Kidney glomerular epithelial cell (primary cell): ENCODE data around the gene CD81.

Experiments
- DNase-seq: peaks from one replicate; lab custom pipeline; 2025; lab: John Stamatoyannopoulos, UW

Gene CD81

DNA sequence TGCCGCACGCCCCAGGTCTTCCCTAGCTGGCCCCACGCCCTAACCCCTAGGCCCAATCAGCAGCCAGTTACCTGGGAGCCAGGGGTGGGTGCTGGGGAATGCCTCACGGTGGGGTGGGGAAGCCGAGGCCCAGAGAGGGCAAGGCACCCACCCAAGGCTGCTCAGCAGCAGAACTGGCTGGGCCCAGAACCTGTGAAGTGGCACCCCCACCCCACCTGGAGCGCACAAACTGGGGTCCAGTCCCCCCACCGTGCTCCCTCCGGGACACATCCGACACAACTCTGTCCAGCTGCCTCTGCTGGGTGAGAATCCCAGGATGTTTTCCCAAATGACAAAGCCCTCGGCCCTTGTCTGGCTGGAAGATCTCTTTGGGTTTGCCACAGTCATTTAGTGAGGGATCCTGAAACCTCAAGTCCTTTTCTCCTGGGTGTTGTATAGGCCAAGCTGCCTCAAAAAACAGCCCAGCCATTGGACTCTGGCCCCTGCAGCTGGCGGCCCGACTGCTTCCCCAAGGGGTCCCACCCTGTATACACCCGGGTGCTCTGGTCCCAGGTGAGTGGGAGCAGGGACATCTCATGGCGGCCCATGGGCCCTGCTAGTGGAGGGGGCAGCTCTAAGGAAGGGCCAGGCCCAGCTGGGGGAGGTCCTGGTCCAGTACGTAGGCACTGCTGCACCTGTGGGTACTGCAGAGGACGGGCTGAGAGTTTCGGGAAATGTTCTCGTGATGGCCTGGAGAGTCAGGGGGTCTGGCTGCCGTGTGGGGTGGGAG lies 44.3 kb downstream of the CD81 start:
- DNase-seq = no peak

DNA sequence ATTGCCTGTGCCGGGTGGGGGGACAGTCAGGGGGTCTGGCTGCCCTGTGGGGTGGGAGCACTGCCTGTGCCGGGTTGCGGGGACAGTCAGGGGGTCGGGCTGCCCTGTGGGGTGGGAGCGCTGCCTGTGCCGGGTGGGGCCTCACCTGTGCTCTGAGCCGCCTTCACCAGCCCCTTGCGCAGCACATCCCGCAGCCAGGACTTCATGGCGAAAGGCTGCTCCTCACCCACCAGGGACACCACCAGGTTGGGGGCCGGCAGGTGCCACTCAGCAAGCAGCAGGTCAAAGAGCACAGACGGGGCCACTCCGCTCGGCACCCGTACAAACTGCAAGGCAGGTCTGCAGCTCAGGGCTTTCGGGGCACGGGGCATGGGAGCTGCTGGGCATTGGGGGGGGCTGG lies 44.9 kb downstream of the CD81 start:
- no peak for DNase-seq

DNA sequence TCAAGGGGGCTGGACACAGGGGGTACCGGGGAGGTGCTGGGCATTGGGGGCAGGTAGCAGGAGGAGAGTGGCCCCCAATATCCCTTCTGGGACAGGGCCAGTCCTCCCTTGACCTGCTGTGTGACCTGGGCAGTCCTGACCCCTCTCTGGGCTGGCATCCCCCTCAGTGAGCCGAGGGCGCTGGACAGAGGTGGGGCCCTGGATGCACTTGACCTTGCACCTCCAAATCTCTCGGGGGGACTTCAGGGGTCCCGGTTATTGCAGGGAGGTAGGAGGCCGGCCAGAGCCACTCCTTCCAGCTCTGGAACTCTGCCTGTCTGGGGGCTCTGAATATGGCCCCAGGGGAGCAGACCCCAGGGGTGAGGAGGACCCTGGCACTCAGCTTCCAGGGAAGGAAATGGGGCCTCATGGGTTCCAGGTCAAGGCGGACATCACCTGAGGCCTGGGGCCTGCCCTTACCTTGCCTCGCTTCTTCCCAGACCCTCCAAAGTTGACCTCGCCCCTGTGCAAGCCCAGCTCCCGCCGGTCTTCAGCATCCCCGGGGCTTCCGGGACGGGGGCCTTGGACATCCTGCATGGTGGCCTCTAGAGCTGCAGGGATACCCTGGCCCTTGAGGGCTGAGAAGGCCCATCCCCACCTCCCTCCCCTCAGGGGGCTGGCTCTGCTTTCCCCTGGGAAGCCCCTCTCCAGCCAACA lies 45.5 kb downstream of the CD81 start:
- no peak for DNase-seq

DNA sequence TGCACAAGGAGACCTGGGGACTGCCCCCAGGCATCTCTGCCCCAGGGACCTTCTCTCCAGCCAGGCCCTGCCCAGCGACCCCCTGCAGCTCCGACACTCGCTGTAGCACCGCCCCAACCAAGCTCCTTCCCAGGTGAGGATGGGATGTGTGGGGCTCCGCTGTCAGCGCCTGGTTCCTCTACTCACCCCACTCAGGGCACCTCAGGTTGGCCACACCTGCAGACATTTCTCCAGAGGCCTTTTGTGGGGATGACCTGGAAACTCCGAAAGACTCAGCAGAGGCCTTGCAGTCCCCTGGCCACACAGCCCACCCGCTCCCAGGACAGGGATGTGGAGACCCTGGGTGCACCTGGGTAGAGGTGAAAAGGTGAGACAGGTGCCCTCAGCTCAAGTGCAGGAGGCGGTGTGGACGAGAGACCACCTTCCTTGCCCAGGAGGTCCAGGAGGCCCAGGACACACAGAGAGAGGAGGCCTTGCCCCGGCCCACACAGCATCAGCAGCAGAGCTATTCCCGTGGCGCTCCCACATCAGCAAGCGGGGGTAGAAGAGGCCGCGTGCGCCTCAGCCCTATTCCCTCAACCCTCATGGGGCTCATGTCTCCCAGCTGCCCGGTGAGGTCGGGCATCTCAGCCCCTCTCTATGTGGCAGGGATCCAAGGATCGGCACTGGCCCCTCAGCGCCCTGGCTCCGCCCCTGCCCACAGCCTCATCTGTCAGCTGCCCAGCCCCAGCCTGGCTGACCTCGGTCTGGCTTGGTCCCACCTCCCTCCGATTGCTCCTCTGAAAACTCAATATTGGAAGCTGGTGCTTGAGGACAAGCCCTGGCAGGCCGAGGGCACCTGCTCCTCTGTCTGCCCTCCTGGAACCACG lies 46.3 kb downstream of the CD81 start:
- no peak for DNase-seq

DNA sequence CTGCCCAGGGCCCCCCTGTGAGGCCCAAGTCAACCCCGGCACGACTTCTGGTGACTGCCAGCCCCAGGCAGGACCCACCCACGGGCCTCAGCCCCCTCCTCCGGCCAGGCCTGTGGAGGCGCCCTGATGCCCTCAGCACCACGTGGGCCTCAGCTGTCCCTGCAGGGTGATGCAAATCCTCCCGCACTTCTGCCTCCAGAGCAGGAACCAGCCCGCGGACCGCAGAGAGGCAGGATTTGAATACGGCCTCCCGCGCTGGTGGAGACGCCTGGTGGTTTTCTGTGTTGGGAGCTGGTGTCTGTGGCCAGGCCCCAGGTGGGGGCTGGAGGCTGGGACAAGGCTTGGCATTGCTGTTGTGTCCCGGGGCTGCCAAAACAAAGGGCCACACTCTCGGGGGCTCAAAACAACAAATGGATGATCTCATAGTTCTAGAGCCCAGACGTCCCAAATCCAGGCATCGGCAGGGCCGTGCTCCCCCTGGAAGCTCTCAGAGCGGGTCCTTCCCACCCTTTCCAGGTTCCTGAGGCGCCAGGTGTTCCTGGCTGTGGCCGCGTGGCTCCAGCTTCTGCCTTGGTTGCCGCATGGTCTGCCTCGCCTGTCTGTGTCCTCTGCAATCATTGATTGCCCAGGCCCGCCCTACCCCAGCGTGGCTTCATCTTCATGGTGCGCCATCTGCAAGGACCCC lies 47.8 kb downstream of the CD81 start:
- no peak for DNase-seq

DNA sequence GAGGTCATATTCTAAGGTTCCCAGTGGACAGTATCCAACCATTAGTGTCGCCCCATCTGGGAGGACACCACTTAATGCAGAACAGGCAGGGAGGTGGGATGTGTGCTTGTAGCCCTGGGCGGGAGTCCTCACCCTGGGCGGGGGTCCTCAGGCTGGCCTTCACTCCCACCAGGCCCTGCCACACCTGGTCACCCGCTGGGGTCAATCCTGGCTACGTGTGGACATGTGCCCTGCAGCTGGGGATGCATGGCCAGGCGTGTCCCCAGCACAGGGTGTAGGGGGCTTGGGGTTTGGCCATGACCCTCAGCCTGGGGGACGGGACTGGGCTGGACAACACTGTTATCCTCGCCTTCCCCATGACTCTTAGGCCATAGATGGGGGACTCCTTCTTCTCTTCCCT lies 48.4 kb downstream of the CD81 start:
- no peak for DNase-seq

DNA sequence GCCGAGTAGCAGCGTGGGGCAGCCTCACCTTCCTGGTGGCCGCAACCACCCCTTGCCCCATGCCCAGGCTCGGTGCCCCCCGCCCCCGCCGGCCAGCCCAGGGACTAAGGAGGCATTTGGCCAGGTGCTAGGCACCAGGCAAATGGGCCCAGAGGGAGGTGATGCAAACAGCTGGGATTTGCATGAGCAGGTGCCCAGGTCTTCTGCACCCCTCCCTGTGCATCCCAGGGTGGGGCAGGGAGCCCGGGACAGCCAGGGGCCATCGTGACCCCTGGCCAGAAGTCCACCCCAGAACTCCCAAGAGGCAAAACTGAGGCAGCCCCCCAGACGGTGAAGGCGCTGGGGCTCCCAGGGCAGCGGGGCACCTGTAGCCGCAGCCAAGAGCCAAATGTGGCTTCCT lies 49.1 kb downstream of the CD81 start:
- no peak for DNase-seq

DNA sequence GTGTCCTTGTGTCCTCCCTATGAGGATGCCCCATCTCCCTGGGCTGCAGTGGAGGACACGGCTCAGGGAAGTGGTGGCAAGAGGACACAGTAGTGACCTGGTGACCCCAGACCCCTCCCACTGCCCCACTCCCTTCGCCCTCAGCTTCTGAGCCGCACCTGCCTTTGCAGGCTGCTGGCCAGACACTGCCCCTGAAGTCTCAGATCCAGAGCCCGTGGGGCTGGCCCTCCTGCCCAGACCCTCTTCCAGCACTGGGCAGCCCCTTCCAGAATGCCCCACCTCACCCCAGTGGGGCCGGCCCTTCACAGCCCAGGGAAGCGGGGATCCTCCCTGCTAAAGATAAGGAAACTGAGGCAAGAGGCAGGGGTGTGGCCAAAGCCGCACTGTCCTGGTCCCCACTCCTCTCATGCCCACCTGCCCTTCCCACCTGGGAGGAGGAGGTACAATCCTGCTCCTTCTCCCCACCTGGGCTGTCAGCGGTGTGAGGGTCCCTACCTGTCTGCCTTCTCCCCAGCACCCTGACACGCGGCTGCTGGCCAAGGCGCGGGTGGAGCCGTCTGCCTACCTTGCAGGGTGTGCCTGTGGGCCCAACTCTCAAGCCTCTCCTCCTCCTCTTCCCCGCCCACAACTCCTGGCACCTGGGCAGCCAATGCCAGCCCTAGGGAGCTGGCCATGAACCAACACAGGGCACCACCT lies 49.9 kb downstream of the CD81 start:
- no peak for DNase-seq

DNA sequence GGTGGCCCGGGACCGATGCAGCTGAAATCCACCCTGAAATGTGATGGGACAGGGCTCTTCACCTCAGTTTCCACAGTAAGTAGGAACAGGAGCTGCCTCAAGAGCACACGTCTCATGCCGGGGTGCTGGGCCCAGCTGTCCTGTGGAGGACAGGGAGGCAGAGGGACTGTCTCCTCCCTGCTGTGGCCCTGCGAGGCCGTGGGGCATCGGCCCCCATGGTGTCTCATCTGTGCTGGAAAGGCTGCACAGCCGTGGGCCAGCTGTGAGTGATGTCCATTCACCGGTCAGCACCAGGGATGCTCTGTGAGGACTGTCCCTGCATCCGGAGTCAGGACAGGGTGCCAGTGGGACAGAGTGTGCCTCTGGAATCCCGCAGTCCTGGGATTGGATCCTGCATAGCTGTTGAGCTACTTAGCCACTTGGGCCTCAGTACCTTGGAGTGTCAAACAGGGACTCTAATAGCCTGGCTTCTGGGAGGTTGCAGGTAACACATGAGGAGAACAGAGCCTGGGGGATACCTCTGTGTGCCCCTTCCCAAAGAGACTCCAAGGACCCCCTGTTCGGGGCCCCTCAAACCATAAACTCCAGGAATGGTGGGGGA lies 50.7 kb downstream of the CD81 start:
- no peak for DNase-seq

DNA sequence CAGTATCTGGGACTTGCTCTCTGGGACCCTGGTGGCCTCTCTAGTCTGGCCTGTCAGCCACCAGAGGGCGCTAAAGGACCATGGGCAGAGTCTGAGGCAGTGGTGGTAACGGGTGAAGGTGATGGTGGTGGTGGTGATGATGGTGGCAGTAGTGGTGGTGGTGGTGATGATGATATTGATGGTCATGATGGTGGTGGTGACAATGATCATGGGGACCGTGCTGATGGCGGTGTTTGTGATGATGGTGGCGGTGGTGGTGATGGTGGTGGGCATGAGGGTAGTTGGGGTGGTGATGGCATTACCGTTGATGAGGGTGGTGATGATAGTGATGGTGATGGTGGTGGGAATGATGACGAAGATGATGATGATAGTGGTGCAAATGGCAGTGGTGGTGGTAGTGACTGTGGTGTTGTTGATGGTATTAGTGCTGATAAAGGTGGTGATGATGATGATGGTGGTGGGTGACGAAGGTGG lies 51.2 kb downstream of the CD81 start:
- peak; percentile 32 for DNase-seq

DNA sequence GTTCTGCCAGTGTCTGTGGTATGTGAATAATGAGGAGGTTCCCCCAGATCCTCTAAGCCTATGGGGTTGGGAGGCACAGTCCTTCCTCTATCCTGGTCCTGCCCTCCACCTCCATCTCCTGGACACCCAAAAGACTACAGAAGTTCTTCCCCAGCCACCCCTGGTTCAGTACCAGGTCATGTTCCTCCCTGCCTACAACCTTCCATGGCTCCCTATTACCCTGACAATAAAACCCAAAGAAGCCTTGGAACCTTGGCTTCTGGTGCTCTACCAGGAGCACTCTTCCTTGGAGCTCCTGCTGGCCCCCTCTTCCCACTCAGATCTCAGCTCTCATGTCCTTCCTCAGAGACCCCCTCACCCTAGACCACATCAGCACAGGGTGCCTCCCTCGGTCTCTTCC lies 54.3 kb downstream of the CD81 start:
- DNase-seq = no peak

DNA sequence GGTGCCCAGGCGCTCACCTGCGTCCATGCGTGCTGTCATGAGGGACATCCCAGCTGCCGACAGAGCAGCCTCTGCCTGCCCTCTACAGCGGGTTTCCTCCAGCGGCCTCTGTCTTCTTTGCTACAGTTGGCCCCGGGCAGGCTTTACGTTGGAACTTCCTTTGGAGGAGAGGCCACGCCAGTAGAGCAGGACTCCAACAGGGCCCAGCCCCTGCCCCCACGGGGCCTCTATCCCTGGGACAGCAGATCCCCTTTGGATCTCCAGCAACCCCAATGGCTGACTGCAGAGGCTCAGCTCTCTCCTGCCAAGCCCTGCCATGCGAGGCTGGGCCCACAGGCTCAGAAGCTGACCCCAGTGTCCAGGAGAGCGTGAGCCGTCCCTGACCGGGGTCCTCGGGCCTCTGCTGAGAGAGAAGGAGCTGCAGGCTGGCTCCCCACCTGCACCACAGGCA lies 55.1 kb downstream of the CD81 start:
- DNase-seq = no peak

DNA sequence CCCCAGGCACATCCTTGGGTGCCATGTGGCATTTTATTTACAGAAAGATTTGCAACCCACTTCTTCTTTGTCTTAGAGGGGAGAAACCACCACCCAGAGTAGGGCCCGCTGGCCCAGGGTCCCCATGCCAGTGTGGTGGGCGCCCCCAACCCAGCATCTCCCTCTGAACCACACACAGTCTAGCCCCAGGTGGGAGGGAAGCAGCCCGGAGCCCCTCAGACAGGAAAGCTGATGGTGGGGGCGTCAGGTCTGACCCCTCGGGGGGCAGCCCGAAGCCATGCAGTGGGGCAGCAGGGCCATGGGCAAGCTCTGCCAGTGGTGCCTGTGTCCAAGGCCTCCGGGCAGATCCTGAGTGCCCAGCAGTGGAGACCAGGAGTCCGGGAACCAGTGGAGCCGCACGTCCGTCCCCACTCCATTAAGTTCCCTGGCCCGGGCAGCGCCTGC lies 55.5 kb downstream of the CD81 start:
- no peak for DNase-seq

DNA sequence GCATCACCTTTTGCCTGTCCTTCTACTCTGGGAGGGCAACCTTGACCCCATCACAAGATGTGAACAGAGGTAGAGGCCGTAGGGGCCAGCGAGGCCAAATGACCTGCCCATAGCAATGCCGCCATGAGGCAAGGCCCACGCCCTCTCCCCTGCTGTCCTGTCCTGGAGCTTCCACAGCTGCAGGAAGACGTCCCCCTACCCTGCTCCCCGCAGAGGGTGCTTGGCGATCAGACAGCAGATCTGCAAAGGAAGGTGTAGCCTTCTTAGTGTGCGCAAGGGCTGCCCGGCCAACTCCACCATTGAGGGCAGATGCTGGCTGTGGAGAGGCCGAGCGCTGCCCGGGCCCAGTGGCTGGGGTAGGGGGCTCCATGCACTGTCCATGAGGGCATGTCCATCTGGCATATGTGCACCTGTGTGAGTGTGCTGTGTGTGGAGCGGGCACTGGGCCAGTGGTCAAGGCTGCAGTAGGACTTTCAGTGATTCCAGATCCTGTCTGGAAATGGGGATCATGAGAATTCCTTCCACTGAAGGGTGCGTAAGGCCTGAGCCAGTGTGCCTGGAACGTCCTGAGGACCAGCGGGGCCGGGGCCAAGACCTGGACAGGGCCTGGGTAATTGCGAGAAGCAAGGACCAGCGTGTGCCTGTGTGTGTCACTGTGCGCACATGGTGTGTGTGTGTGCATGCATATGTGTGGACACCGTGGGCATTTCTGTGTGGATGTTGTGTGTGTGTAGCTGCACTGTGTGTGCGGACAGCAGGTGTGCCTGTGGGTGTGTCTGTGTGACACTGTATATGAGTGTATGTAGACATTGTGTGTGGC lies 56.2 kb downstream of the CD81 start:
- DNase-seq = no peak

DNA sequence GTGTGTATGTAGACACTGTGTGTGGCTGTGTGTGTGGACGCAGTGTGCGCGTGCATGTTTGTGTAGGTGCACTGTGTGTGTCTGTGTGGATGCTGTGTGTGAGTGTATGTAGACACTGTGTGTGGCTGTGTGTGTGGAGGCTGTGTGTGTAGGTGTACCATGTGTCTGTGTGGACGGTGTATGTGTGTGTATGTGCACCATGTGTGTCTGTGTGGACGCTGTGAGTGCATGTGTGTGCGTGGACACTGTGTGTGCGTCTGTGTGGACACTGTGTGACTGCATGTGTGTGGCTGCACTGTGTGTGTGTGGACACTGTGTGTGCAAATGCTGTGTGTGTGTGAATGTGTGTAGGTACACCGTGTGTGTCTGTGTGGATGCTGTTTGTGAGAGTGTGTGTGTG lies 56.9 kb downstream of the CD81 start:
- DNase-seq = no peak

DNA sequence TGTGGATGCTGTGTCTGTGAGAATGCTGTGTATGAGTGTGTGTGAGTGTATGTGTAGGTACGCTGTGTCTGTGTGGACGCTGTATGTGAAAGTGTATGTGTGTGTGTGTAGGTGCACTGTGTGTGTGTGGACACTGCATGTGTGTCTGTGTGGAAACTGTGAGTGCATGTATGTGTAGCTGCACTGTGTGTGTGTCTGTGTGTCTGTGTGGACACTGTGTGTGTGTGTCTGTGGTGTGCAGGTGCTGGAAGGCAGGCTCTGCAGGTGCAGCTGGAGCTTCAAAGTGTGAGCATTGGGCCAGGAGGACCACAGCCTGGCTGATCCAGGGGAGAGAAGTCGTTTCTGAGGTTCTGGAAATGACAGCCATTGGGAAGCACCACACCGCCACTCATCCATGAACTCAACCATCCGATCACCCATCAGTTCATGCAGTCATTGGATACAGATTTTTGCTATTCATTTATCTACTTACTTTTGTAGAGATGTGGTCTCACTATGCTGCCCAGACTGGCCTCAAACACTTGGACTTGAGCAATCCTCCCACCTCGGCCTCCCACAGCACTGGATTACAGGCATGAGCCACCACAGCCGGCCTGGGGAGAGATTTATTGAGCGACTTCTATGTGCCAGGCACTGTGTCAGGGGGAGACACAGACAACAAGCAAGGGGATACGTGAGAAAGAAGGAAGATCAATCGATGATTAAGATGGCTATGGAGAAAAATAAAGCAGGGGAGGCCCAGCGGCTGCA lies 57.6 kb downstream of the CD81 start:
- no peak for DNase-seq

DNA sequence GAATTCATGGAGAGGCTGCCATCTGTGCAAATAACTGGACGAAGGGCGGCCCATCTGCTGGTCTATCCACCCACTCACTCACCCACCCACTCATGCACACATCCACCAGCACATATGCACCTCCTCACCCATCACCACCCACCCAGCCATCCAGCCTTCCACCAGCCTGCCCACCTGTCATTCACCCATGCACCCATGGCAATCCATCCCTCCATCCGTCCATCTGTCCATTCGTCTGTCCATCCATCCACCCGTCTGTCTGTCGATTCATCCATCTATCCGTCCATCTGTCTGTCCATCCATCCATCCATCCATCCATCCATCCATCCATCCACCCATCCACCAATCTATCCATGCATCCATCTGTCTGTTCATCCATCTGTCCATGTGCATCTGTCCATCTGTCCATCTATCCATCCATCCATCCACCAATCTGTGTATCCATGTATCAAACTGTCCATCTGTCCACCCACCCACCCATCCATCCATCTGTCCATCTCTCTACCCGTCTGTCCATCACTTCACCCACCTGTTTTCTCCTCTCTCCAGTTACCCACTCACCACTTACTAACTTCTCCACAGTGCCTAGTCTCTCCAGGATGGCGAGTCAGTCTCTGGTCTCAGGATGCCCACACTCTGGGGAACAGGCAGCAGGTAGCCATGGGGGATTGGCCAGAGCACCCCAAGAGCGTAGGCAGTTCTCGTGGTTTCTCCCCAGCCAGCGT lies 58.3 kb downstream of the CD81 start:
- DNase-seq = no peak

DNA sequence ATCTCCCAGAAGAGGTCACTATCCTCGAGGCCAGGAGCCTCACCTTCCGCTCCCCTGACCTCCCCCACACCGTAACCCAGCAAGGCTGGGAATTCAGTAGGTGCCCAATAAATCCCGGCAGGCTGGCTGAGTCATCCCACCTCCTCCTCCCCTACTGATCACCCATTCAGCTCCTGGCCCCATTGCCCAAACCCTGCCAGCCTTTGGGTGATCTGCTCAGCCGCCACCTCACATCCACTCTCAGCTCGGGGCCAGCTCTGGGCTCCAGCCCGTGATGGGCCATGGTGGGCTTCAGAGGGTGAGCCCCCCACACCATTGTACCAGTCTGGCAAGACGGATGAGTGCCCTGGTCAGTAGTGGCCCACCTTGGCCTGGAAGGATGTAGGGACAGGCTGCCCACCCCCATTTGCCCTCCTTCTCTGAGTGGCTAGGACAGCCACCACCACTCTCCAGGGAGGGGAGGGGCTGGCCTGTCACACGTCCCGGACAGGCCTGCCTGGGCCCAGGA lies 59.0 kb downstream of the CD81 start:
- no peak for DNase-seq
